Fibroblast of mammary gland (primary cell): ENCODE measurements around the gene ARHGEF17.

Source experiments
- DNase-seq: peaks from one replicate; pipeline ENCODE4 v3.0.0-alpha.2; 2010; ENCODE audit warnings: low read depth
- H3K4me3 ChIP-seq: 2 replicates; pipeline ENCODE4 v1.5.1; 2011; ENCODE audit warnings: low read depth, mild to moderate bottlenecking, low read length, moderate library complexity; ENCODE audit not compliant: control insufficient read depth
- CTCF ChIP-seq: conservative IDR thresholded peaks from 2 replicates; pipeline ENCODE4 v1.5.1; 2011; ENCODE audit warnings: low read depth, low read length, inconsistent platforms; ENCODE audit not compliant: control insufficient read depth, insufficient read depth

The ARHGEF17 gene

GRCh38 chr11:73401217-73401923 lies 93.3 kb downstream of the ARHGEF17 start:
- no peak for TF ChIP-seq CTCF
- DNase-seq = peak; percentile 49
- no peak overlapping the region for H3K4me3 ChIP-seq

GRCh38 chr11:73401924-73402833 lies 94.1 kb downstream of the ARHGEF17 start:
- H3K4me3 ChIP-seq = no peak overlapping the region
- TF ChIP-seq CTCF = no peak
- peak; percentile 37 for DNase-seq

GRCh38 chr11:73402834-73403185 lies 94.7 kb downstream of the ARHGEF17 start:
- no peak overlapping the region for H3K4me3 ChIP-seq
- peak; percentile 21 for TF ChIP-seq CTCF
- no peak for DNase-seq

- no peak overlapping the region for H3K4me3 ChIP-seq
- no peak for DNase-seq
- TF ChIP-seq CTCF = no peak
Observed at GRCh38 chr11:73403541-73403940, 95.5 kb downstream of the ARHGEF17 start.

- H3K4me3 ChIP-seq = no peak overlapping the region
- DNase-seq = peak; percentile 53
- TF ChIP-seq CTCF = peak; percentile 68
Observed at GRCh38 chr11:73404048-73404447, 96.0 kb downstream of the ARHGEF17 start.

DNA sequence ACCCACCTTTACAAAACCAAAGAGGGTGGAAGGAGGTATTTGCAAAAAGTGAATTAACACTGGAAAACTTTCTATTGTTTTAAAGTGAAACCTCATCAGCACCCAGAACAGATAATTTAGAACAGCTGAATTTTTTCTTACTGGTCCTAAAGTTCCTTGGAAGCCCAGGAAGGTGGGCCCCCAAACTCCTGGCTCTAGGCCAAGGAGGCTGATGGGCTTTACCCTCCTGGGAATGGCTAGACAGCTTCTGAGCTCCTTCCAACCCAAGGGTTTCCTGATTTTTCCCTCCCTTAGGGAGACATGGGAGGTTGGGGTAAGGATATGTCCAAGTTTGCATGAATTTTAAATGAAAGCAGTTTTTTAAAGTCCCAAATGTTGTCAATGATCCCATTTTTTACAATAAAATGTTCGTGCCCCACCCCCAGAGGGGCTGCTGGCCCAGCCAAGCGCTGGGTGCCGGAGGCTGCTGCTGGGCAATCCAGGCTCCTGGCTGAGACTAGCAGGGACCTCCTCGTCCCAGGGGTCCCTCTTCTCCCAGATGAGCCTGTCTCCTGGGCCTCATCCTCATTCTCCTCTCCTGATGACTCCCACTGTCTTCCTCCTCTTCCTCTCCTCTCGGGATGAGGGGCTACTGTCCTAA lies 96.5 kb downstream of the ARHGEF17 start:
- H3K4me3 ChIP-seq = no peak overlapping the region
- TF ChIP-seq CTCF = no peak
- no peak for DNase-seq
